CD4-positive, alpha-beta T cell treated with Interleukin-17A for 4 hours (primary cell): ENCODE data around the gene SDC4.

ENCODE experiments used
- DNase-seq: peaks from one replicate; pipeline ENCODE4 v3.0.0-alpha.2; 2020; ENCODE audit warnings: mixed read lengths

SDC4 gene

DNA sequence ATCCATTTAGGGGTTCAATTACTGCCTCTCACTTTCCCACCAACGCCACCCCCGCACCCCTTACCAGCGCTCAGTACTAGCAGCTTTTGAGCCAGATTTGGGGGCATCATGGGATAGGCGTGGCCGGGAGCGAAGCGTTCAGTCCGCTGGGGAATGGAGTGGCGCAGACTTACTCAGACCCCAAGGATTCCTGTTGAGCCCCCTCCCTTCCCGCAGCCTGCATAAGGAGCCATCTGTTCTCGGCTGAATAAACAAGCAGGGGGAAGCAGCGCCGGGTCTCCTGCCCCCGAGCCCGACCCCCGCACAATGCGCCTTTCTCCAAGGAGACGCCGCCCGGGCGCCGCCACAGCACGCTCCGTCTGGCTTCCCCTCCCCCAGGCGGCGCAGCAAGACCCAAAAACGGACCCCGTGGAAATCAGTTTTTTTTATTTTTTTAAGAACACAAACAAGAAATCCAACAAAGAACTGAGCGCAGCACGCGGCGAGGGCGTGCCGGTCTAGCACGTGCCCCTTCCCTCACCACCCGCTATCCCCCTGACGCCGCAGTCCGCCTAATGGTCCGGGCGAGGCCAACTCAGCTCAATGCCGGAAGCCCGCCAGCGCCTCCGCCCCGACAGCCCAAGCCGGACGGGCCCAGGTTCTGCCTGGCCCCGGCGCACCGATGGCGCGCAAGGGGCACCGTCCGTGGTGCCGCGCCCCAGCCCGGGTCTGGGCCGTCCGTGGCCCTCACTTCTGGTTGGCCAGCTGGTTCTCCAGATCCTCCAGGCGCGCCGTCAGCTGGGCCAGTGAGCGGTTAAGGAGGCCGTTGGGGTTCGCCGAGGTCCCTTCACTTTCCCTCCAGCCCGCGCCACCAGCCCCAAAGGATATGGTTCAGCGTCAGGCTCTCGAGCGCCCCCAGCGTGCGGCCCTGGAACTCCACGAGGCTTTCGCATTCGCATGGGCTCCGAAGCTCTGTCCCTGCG lies 54.9 kb downstream of the SDC4 start:
- DNase-seq, result peak; percentile 83

DNA sequence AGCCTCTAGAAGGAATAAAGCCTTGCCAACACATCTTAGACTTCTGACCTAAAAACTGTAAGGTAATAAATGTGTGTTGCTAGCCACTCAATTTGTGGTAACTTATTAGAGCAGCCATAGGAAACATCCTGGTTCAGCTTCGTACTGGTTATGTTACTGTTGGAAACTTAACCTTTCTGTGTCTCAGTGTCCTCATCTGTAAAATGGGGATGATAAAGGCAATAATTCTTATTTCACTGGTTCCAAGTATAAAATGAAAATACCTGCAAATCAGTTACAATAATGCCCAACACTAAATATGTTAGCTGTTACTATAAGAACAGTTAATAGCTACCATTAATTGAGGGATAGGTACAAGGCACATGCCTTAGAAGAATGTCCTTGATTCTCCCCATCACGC lies 55.9 kb downstream of the SDC4 start:
- DNase-seq, result no peak

DNA sequence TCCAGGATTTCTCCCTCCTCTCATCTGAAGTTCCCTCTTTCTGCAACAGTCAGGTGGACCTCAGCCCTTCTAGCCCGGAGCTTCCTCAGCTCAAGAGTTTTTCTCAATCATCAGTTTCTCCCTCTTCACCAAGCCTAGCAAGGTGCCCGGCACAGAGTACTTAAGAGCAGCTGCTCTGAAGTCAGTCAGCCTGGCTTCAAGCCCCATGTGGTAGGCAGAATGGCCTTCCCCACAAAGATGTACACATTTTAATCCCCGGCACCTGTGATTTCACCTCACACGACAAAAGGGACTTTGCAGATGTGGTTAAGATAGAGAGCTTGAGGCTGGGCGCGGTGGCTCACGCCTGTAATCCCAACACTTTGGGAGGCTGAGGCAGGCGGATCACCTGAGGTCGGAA lies 56.7 kb downstream of the SDC4 start:
- DNase-seq, result no peak

DNA sequence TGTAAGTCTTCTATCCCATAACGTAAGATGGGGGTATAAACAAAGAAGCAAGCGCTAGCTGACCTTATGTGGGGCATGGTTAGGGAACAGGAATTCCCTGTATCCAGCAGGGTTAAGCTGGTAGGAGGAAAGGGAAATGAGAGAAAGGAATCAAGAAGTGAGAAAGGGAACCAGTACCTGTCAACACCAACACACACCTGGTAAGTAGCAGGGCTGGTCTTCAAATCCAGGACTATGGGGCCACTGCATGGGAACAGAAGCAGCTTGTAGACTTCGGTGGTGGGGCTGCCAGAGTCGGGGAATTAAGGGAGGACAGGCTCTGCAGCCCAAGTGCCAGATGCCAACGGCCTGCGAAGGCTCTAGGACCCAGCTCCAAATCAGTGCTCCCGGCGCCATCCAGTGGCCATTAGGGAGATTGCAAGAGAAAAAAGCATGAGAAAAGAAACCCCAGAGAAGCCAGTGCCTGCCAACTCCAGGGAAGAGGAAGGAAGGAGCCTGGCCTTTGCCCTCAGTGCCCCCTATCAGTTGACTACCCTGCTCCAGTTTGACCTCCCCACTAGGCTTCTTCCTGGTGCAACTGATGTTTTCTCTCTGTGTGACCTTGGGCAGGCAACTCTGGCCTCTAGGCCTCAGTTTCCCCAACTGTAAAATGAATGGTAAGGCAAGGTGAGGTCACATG lies 57.4 kb downstream of the SDC4 start:
- DNase-seq, result peak; percentile 71

DNA sequence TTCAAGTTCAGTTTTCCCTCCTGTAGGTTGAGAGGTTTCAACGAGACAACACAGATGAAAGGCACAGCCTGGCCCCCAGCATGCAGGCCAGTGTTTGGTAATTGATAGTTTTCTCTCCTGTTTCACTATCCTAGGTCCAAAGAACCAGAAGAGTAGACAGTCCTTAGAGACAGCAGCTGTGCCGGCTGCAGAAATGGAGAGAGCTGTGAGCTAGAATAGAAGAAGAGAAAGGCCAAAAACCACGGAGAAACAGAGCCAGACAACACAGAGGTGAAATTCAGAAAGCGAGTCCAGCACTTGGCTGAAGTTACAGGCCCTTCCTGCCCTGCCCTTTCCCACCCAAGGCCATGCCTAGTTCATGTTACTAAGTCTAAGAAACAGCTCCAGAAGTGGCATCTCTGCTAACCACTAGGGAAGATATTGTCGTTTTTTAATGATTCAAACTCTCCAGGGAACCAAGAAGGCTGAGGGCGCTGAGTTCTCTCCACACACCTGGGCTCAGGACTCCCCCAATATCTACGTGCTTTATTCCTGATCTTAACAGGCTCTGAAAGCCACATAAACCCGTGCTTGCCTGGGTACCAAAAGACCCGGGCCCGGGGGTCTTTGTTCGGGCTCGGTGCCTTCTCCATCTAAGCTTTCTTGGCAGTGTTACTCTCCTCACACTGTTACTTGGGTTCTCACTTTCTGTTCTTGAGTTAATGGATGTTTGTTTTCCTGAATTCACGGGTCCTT lies 58.1 kb downstream of the SDC4 start:
- DNase-seq, result no peak

DNA sequence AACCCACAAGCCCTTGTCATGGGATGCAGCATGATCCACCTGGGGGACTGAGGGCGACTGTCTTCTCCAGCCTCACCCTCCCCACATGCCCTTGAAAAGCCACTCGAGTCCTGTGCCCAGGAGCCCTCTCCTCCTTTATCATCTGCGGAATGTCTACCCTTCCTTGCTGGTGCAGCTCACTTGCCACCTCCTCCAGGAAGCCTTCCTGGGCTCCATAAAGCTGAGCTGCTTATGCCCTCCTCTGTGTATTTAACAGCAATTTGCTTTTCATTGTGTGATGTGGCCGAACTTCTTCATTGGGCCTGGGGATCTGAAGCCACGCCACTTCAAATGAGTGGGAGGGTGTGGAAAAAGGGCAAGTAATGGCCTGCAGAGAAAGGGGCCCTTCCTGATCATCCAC lies 59.4 kb downstream of the SDC4 start:
- no peak for DNase-seq

DNA sequence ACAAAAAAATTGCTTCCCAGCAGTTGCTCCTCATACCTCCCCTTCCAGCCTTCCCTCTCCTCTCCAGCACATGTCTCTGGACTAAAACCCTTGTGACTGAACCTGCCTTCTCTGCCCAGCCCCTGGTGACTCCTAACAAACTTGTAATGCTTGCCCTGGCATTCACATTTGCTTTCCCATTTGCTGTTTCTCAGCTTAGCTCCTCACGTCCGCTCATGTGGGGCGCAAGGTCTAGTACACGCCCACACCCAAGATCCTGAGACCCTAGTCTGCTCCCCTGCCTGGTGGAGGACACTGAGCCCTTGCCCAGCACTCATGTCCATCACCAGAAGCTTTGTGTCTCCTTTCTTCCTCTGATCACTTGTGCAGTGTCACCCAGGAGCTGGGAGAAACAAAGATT lies 59.8 kb downstream of the SDC4 start:
- DNase-seq, result no peak

DNA sequence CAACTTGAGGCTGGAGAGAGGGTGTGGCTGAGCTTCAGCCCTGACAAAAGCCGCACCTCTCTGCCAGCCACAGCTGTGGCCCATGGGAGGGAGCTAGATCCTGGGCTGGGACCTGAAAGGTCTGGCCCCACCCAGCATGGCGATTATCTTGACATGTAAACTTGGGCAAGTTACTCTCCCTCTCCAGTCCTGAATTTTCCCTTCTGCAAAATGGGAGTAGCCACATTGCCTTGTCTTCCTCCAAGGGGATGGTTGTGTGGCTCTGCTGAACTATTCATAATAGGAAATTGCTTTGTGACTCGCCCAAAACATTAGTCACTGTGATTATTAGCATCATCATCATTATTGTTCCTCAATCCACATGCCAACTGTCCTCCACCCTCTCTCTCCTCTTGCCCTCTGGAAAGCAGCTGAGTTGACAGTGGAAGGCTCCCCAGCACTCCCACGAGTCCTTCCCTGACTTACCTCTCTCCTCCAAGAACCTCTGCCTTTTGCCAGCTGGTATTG lies 64.6 kb downstream of the SDC4 start:
- DNase-seq, result no peak

DNA sequence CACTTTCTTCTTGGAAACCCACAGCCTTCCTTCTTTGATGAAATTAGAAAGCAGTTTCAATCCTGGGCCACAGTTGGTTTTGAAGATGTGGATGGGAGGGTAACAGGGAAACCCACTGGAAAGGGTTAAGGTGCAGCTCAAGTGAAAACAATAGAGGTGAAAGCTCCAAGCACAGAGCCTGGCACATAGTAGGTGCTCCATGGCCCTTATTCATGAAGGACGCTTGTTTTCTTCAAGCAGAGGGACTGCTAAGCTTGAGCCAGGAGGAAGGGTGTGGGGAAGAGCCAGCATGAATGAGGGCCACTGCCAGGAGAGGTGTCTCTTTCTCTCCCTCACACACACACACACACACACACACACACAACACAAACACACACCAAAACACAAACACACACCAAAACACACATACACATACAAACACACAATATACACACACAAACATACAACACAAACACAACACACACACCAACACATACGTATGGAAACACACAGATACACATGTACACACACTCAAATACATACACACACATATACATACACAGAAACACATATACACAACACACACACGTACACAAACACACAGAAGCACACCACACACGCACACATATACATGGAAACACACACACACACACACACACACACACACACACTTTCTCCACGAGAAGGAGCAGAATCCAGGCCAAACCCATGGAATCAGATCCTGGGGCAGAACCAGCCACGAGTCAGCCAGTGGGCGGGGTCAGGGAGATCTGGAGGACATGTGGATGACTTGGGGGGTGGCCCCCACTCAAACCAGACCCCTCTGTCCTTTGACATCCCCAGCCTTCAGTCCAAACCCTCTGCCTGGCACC lies 65.3 kb downstream of the SDC4 start:
- no peak for DNase-seq

DNA sequence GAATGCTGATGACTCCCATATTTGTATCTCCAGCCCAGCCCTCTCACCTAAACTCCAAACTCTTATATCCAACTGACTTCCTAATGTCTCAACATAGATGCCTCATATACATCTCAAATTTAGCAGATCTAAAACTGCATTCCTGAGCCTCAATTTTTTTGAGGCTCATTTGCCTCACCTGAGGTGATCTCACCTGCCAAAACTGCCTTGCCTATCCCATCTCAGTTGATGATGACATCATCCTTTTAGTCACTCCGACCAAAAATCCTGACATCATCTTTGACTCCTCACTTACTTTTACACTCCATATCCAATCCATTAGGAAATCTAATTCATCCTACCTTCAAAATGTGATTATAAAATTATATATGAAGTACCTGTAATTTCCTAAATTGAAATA lies 68.2 kb downstream of the SDC4 start:
- DNase-seq, result no peak

DNA sequence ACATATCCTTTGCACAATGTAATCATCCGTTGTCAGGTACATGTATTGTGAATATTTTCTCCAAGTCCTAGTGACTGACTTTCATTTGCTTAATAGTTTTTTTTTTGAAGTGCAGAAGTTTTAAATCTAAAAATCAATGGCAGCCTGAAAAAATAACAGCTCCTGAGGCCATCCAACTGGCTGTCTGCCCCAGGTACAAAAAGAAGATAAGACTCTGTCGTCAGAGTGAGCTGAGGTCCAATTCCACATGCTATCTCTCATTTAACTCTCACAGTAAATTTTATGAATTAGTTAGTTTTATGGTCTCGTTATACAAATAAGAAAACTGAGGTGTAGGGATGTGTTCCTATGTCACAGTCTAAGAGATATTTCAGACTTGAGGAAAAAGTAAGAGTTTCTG lies 72.9 kb downstream of the SDC4 start:
- DNase-seq, result no peak
